ENCODE measurements around the gene PAAF1.
"Not testable (repeated sequence)": the region's sequence is repeated elsewhere in the genome, so short reads cannot be mapped to it uniquely, and the experiment has no call there.

The PAAF1 gene

DNA sequence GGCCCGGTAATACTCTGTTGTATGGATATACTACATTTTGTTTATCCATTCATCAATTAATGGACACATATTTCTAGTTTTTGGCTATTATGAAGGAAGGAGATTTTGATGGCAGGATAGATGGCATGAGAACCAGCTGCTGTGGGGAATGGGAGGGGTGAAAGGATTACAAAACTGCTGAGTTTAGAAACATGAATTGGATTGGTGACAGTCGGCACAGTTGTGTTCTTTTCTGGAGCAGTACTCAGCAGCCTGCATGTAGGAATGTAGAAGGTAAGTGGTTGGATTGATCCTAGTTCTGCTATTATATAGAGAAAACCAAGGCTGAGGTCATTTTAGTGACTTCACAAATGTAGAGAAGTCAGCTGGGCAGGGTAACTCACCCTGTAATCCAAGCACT, 7.1 kb downstream of the PAAF1 start:
- DNase-seq = no peak

DNA sequence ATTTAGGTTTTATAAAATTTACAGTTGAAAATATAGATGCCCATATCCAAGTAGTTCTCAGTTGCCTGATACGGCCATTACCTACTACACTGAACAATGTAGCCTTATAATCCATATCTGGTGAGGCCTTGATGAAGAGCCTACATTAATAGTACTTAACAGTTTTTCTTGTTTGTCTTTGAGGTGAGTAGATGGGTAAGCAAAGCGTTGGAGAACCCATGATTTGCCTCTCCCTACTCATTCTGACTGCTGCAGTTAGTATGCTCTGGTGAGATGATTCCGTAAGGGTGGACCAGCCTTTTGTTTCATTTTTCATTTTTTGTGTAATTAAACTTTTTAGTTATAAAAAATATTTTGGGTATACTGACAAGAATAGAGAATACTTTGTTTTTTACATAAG, 11.4 kb downstream of the PAAF1 start:
- no peak for DNase-seq

GRCh38 chr11:73889019-73889418, 12.2 kb downstream of the PAAF1 start:
- DNase-seq = no peak

DNA sequence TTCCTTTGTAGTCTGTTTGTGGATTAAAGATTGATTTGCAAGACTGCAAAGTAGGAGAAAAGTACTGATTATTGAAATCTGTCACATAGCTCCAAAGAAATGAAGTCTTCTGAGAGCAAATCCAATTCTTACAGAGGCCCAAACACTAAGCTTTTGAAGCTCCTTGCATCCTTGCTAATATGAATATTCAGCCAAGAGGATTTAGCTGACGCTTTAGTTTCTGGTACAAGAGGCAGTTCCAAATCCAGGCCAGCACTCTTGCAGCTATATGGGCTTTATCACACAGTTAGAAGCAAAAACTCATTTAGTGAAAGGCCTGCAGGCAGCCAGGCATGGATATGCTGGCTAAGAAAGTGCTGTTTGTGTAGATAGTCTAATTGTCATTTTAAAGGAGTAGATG, 12.7 kb downstream of the PAAF1 start:
- DNase-seq = no peak

GRCh38 chr11:73893041-73893440, 16.2 kb downstream of the PAAF1 start:
- DNase-seq = no peak

- DNase-seq = no peak
These were observed 18.0 kb downstream of the PAAF1 start for GRCh38 chr11:73894725-73895335.

GRCh38 chr11:73902303-73902702, 25.5 kb downstream of the PAAF1 start:
- no peak for DNase-seq

DNA sequence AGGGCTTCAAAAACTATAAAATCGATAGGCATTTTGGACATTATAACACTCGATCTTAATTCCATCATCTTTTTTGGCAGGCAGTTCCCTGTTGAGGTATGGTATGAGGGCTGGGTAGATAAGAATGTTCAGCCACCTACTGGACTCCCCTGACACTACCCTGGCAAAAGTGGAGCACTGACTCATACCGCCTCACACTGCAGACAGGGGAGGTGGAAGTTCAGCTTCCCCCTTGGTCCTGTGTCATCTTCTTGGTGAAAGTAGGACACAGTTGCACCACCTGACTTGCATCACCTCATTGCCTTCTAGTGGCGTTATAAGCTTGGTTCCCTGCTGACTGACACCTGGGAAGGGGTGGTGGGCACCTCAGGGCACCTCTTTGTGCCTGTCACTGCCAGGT, 30.4 kb downstream of the PAAF1 start:
- no peak for DNase-seq

GRCh38 chr11:73912026-73912425, 35.2 kb downstream of the PAAF1 start:
- no peak for DNase-seq

DNA sequence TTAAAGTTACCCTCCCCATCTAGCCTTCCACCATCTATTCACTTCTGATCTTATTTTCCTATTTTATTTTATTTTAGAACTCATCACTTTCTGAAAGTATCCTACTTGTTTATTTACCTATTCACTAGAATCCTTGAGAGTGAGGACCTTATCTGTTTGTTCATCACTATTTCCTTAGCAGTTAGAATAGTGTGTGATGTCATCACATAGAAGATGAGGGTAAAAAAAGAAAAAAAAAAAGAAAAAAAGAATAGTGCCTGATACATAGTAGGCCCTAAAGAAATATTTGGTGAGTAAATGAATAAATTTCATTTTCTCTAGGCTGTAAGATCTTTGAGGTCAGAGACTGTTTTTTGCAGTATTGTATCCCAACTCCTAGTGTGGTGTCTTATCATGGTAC, 36.7 kb downstream of the PAAF1 start:
- no peak for DNase-seq

- DNase-seq = no peak
These were observed 37.5 kb downstream of the PAAF1 start for GRCh38 chr11:73914284-73914683.

DNA sequence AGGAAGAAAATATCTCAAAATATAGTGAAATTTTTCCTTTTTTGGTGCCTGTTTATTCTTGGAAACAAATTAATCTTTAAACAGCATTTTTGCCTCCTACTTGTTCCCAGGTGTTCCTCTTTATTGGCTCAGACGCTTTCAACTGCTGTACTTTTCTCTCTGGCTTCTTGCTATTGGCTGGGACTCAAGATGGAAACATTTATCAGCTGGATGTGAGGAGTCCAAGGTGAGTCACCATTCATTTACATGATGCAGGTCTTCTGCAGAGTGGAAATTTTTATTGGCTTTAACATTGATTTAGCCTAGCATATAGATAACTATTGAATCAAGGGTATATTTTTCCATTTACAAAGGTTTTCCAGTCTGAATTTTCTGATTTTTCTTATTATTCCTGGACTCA, 39.6 kb downstream of the PAAF1 start:
- no peak for DNase-seq

GRCh38 chr11:73921180-73921579, 44.4 kb downstream of the PAAF1 start:
- DNase-seq = no peak

DNA sequence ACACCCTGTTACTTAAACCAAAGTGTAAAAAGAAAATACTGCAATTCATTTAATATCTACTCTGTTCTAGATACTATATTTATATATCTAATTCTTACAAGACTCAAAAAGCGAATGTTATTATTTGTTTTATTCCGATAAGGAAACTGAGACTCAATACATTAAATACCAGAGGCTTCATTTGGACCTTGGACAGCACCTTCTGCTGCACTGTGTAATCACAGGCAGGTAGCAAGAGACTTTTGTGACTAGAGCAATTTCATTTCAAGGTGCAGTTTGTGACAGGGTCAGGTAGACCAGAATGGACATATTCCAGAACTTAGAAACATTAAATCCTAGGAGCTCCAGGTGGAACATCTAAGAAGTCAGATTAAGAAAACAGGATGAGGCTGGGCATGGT, 52.6 kb downstream of the PAAF1 start:
- DNase-seq = no peak

DNA sequence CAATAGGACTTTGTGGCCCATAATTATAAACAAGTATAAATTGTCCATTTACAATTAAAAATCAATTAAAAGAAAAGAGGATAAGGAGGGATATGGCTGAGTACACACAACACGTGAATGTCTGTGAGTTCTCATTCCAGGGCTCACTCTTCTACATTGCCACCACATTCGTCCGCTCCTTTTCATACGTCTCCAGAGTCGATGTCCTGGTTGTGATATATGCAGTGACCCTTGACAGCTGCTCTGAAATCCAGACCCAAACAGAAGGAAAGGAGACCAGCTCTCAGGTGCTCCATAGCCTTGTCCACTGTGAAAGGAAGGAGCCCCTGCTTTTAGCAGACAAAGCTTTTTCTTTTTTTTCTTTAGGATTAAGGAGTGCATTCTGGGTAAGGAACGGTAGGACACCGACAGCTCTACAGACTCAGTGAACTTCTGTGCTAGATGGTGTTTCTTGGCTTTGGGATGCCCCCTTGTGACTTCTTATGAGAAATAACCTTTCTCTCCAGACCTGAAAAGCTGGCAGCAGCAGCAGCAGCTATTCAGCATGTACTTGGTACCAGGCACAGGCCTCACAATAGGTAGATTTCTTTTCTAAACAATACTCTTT, 54.3 kb downstream of the PAAF1 start:
- no peak for DNase-seq

GRCh38 chr11:73931951-73932350, 55.2 kb downstream of the PAAF1 start:
- DNase-seq = no peak

GRCh38 chr11:73932781-73933180, 56.0 kb downstream of the PAAF1 start:
- DNase-seq = no peak

GRCh38 chr11:73936047-73936446, 59.2 kb downstream of the PAAF1 start:
- DNase-seq = not testable (repeated sequence)

- DNase-seq = no peak
These were observed 62.3 kb downstream of the PAAF1 start for GRCh38 chr11:73939096-73939495.

- no peak for DNase-seq
These were observed 64.2 kb downstream of the PAAF1 start for GRCh38 chr11:73940801-73941570.

GRCh38 chr11:73942010-73942409, 65.2 kb downstream of the PAAF1 start:
- DNase-seq = no peak

- DNase-seq = no peak
These were observed 67.3 kb downstream of the PAAF1 start for GRCh38 chr11:73944085-73944484.

- DNase-seq = no peak
These were observed 68.1 kb downstream of the PAAF1 start for GRCh38 chr11:73944901-73945300.

- DNase-seq = no peak
These were observed 68.6 kb downstream of the PAAF1 start for GRCh38 chr11:73945396-73945795.
